Measurements from ENCODE around the gene GBE1. TPM values are rescaled to one million over a fixed set of nuclear protein-coding genes. Genes with fewer than 3 reads are reported as not detected.

Gene GBE1
- polyA plus RNA-seq, 10 donors = 8.6 to 12.4 (median 10.9) TPM

DNA sequence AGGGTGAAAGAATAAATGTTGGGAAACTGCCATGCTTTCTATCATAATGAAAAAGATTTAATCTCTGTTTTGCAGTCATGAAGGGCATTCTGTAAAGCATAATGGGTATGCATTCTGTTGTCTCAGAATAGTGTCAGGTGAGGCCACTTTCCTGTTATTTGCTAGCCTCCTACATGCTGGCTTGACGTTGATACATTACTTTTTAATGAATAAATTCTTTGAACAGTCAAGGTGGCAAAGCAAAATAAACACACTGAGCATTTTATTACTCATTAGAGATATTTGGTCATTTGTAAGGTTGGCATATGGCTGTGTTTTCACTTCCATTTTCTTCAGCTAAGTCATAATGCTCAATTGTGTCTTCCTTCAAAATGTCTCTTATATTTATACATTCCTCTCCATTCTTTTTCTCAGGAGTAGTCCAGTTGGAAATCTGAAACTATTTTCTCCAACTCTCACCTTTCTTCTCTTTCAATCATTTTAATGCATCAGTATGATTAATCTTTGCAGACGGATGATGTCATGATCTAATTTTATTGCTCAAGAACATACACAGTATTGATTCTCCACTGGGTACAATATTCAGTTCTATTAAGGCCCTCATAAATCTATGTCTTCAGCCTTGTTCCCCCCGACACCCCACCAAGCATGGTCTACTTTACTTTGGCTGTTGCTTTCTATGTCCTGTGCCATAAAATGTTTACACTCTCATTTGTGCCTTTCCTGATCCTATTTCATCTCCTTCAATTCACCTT, 290.7 kb downstream of the GBE1 start:
- DNase-seq = no peak

DNA sequence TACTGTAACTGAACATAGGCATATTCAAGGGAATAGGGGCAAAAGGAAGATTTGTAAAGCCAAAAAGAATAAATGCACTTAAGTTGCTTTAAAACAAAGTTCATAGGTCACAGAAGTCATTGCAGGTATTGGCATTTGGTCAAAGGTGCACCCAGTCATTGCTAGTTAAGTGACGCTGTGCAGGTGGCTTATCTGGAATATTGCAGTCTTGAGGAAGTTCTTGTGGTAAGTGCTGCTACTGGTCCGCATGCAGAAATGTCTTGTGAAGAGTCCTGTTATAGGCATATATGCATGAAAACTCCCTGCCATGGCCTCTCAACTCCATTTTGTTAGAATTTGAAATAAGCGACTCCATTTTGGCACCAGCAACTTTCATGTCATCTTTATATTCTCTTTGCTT, 293.1 kb downstream of the GBE1 start:
- DNase-seq = no peak

DNA sequence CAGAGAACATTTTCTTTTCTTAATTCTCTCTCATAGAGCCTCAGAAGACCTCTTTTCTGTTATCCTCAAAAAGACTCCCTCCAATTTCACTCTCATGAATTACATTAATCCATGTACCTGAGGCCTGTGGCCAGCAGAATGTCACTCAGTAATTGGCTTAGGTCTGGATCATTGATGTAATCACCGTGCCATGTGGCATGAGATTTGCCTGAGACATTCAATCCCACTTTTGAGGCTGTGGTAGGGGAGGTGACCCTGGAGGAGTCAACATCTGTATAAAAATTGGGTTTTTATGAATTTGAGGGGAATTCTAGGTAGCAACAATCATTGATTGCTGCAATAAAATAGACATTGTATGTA, 295.3 kb downstream of the GBE1 start:
- DNase-seq = no peak

DNA sequence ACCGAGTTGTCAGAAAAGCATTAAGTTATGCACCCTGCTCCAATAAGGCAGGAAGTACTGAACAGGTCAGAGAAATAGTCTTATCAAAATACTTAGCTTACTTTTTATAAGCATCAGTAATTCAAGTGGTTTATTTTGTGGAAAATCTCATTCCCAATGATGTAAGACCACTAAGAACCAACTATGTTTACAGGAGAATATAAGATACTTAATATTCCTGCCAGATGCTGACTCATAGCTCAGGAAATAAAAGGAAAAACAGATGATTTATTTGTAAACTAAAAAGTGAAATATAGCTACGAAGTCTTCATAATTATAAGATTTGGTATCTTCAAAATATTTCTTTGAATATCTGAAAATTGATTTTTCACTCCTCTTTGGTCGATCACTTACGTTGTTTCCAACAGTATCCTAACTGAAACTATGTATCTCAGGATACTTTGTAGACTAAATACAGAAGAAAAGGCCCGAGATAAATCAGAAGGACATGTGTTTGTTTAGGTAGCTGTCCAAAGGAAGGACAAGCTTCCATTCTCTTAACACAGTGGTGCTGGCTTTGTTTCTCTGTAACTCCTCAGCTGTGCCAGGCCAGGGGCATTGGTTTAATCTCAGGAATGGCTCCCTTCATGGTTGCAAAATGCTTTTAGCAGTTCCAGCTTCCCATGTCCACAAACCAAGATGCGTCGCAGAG, 295.8 kb downstream of the GBE1 start:
- DNase-seq = no peak

DNA sequence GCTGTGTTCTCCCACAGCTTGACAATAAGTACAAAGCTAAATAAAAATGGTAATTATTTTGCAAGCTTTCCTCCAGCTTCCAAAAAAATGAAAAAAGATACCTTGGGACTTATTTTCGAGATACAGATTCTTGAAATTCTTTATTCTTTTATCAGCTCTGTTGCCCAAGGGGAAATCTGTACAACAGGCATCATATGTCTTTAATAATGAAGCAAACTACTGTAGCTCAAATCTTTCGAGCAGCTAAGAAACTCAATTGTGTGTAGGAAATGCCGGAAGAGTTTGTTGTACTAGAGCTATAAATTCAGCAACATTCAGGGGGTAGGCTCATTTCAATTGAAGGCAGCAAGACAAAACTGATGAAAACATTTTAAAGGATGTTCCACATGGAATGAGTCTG, 297.7 kb downstream of the GBE1 start:
- DNase-seq = peak in 1 of 3 donors; percentile 18

DNA sequence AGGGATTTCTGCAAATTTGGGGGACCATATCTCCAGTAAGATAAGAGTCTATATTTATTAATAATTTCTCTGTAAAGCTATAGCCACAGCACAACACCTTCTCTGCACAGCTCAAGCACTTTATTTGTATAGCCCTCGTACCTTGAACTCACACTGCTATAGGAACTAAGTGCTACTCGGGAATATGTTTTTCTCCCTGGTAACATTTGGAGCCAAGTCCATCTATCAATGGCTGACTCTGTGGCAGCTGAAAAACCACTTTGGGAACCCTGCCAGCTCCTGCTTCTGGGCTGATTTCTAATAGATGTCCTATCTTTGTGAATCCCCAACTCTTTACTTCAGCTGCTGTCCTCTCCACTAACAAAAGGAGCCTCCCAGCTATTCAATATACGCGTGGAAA, 298.5 kb downstream of the GBE1 start:
- DNase-seq = no peak

DNA sequence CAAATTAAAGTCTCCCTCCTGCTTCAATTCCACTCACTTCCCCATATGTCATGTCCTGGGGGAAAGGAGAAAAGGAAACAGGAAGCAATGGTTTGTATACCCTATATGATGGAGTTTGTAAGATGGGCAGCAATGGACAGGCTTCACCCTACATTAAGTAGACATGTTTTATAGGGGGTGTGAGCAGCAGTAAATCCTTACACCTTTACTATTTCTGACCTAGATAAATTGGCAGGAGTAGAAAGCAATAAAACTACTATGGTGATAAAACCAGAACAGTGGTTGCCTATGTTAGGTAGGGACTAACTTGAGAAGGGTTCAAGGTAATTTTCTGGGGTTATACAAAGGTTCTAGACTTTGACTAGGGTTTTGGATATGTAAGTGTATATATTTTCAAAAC, 301.7 kb downstream of the GBE1 start:
- DNase-seq = no peak

DNA sequence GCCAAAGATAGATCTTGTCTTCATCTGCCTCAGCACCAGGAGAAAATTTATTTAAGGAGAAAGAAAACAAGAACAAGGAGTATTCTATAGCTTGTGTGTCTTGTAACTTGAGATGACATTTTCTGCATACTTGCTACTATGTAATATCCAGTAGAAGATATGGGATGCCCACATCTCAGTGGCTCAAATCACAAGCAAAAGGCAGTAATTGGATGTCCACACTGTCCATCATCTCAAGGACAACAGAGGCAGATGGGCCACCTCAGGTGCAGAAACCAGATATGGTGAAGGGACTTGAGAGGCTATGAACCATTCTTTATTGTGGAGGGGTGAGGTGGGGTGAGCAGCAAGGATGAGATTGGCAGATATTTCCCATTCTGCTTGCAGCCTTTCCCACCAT, 309.0 kb downstream of the GBE1 start:
- DNase-seq = no peak

DNA sequence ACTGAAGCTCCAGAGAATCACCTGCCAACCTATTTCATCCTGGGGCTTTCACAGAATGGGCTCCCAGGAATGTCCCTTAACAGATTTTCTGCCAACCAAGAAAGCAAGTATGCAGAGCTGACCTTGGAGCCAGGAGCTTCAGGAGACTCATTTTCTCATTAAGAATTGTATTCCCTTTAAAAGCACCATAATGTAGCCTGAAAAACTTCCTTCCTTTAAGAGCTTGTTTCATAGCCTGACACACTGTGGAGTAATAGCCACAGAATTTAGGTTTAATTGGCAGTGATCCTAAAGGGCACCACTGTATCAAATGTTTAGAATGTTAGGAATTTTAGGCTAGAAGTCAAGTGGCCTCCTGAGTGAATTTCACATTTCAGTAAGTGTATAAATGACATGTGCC, 309.8 kb downstream of the GBE1 start:
- DNase-seq = peak in 1 of 3 donors; percentile 54

DNA sequence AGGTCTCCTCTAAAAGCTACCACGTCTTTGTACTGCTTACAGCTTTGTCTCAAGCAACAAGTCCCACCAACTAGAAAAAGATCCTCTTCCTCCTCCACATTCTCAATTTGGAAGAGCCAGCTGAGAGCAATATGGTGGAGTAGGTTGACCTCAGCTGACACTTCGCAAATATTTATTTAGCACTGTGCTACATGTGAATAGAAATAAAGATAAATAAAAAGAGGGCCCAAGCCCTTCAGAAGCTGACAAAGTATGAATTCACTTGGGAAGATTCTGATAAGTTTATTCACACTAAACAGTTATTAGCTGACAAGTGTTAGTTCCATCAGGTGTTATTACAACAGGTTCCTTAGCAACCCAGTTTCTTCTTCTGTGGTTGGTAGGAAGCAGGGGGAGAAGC, 310.3 kb downstream of the GBE1 start:
- no peak for DNase-seq

DNA sequence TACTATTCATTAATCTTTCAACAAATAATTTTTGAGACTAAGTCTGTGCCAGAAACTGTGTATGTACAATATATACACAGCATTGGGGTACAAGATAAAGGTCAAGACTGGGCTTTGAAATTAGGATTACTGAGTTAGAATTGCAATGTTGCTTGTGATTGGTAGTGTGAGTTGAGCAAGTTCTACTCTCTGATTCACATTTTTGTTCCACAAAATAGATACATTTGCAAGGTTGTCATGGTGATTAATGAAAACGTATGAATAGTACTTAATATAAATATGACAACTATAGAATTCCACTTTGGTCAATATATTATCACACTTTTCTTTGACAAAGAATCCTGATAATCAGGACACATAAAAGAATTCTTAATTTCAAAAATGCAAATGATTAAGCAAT, 314.6 kb downstream of the GBE1 start:
- DNase-seq = no peak

DNA sequence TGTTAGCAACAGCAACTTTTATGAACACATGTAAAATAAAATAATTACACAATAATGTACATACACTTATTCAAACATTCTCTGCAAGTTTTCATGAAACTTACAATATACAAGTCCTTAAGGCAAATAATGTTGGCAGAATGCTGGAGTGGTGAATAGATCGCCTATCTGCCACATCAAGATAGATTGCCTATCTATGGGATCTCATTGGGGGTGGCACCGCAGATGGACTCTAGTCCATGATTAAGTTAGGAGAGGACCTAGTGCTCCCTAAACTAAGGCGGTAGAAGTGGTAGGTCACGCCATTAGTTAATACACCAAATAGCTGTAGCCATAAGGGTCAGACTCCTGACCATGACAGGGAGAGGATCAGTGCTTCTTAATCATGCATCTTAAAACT, 315.7 kb downstream of the GBE1 start:
- DNase-seq = no peak

DNA sequence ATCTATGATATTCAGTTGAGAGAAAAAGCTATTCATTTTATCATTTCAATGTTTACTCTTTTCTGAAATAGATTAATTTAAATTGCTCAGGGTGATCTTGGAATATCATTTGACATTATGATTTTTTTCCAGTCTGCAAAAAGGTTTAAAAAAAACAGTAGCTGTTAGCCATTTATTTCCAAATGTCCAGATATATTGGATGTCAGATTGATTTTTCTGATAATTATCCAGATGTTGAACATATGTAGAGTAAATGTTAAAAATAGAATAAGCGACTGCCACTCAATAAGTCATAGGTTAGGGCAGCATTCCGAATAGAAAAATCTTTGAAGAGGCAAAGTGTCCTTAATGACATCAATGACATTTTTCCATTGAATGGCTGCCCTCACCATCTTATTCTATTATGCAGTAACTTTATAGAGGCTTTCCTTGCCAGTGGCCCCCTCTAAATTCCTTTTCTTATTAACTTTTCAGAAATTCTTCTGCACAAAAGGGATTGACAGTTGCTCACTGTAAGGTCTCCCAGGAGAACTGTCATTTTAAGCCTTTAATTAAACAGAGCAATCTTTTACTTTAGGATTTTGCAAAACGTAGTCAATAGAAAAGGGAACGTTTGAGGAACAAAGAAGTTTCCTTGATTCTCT, 316.5 kb downstream of the GBE1 start:
- no peak for DNase-seq

DNA sequence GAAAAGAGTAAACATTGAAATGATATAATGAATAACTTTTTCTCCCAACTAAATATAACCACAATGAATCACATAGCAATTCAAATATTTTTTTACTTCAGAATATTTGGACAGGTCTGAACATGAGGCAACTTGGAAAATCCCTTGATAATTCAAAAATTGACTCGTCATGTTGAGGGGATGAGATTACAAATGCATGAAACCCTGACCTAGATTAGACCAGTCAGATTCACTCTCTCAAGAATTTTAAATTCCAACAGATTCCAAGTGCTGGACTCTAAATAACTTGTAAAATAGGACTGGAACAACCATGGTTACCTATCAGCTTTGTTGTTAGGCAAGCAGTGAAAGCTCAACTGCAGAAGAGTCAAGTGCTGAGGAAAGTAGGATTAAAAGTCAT, 317.5 kb downstream of the GBE1 start:
- peak in 1 of 3 donors; percentile 49 for DNase-seq

DNA sequence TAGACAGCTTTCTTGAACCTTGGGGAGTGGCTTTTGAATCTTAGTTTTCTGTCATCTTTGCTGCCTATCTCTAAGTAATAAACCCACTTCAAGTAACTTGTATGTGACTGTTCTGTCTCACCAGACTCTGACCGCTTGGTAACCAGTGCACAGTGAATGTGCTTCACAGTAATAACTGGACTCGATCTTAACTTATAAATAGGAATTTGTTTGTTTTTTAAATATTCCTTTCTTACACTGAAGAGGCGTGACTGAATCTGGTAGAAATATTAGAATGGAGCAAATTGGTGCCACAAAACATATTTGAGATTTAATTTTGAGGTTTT, 318.0 kb downstream of the GBE1 start:
- DNase-seq = no peak

DNA sequence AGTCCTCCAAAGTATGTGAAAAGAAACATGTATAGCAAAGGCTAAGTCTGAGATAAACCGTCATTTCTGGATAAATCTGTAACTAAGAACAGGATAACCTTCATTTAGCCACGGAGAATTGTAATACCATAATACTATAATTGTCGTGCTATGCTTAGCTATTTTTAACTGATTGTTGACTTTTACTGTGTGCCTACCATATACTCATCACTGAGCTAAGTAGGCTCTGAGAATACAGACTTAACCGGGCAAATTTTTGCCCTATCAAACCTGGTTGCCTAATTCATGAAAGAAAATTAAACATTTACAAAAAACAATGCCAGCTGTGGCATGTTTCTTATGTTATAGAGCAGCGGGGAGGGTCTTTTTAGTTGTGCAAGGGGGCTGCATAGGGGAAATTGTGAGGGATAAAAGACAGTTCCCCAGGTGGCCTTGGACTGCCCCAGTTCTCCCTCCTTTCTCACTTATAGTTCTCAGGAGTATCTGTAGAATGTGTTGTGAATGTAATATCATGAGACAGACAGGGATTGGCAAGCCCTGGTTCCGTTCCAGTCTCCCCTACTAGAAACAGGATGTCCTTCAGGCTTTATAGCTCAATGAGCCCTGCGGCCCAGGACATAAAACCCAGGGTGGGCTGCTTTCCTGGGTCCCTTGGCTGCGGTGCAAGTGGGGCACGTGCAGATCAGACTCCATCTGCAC, 318.5 kb downstream of the GBE1 start:
- DNase-seq = no peak

DNA sequence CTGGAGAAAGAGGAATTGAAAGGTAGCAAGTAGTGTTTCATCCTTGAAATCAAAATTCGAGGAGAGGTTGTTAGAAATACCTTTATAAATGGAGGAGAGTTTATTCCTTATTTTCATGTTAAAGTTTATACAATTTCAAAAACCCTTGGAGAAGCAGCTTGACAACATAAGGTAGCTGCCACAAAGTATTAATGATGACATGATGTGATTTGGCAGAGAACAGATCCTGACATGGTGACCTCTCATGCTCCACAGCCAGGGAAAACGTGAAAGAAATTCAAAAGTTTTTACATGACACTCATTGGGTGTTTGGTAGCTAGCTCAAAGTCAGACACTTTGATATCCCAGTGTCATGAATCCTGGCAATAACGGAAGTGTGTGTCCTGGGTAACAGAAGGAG, 320.8 kb downstream of the GBE1 start:
- no peak for DNase-seq

Data from muscle of back (tissue), 11 donors.